SU-DHL-6 (cell line): ENCODE results near the gene PALMD.

Source experiments
- H2AFZ ChIP-seq: fragments of 200-600 bp; sonication (generic); 2 replicates; pipeline ENCODE4 v1.6.1; 2014; ENCODE audit warnings: low read depth, mild to moderate bottlenecking, moderate library complexity, mixed read lengths, antibody characterized with exemption, low read length; ENCODE audit not compliant: severe bottlenecking
- H3F3A ChIP-seq: fragments of 200-600 bp; shearing (Covaris generic); 2 replicates; pipeline ENCODE4 v1.6.0; 2016; ENCODE audit warnings: antibody characterized with exemption, mild to moderate bottlenecking; ENCODE audit not compliant: insufficient read depth
- H3K27ac ChIP-seq: fragments of 200-600 bp; sonication (generic); 2 replicates; pipeline ENCODE4 v1.5.1; 2016; ENCODE audit warnings: low read depth, mild to moderate bottlenecking, low read length, moderate library complexity, mixed read lengths
- H3K27me3 ChIP-seq: fragments of 200-600 bp; sonication (generic), shearing (Covaris generic); 2 replicates; pipeline ENCODE4 v1.6.0; 2014; ENCODE audit warnings: mild to moderate bottlenecking, low read length
- H3K36me3 ChIP-seq: fragments of 200-600 bp; sonication (generic); 2 replicates; pipeline ENCODE4 v1.6.1; 2014; ENCODE audit warnings: mild to moderate bottlenecking, low read length, mixed read lengths
- H3K4me2 ChIP-seq: fragments of 300-600, 200-600 bp; shearing (Covaris generic), sonication (generic); 2 replicates; pipeline ENCODE4 v1.6.0; 2014; ENCODE audit warnings: low read length, low read depth, mild to moderate bottlenecking; ENCODE audit not compliant: poor library complexity, severe bottlenecking
- H3K4me3 ChIP-seq: fragments of 200-600 bp; sonication (generic); 2 replicates; pipeline ENCODE4 v1.5.1; 2014; ENCODE audit warnings: antibody characterized with exemption, low read length, mild to moderate bottlenecking, mixed read lengths; ENCODE audit not compliant: insufficient read depth, poor library complexity, severe bottlenecking
- H3K79me2 ChIP-seq: fragments of 200-600 bp; sonication (generic); 2 replicates; pipeline ENCODE4 v1.6.1; 2014; ENCODE audit warnings: mild to moderate bottlenecking, low read length, moderate library complexity; ENCODE audit not compliant: insufficient read depth
- H3K9ac ChIP-seq: fragments of 200-600 bp; sonication (generic); 2 replicates; pipeline ENCODE4 v1.7.0; 2014; ENCODE audit warnings: mild to moderate bottlenecking, low read length
- H3K9me2 ChIP-seq: fragments of 200-600 bp; sonication (generic); replicated peaks from 2 replicates; pipeline ENCODE4 v1.6.1; 2014; ENCODE audit warnings: low read length; ENCODE audit not compliant: insufficient read depth
- H3K9me3 ChIP-seq: fragments of 200-600 bp; sonication (generic); 2 replicates; pipeline ENCODE4 v1.6.1; 2014; ENCODE audit warnings: low read length, mixed read lengths; ENCODE audit not compliant: insufficient read depth
- H4K20me1 ChIP-seq: fragments of 200-600 bp; sonication (generic); 2 replicates; pipeline ENCODE4 v1.6.1; 2014; ENCODE audit warnings: low read depth, mild to moderate bottlenecking, antibody characterized with exemption, low read length, moderate library complexity, mixed read lengths
- EZH2phosphoT487 ChIP-seq: fragments of 200-600 bp; sonication (generic), shearing (Covaris generic); conservative IDR thresholded peaks from 2 replicates; pipeline ENCODE4 v1.6.1; 2018; ENCODE audit warnings: mild to moderate bottlenecking, antibody characterized with exemption, low read length, moderate library complexity, mixed read lengths
- TF ChIP-seq, protein P1 (sequence below): fragments of 200-600 bp; sonication (generic); IDR thresholded peaks from one replicate; pipeline ENCODE4 v1.5.1; 2017; ENCODE audit warnings: antibody characterized with exemption, mild to moderate bottlenecking, low read length, moderate library complexity; ENCODE audit not compliant: insufficient read depth, poor library complexity, severe bottlenecking

Gene PALMD

DNA sequence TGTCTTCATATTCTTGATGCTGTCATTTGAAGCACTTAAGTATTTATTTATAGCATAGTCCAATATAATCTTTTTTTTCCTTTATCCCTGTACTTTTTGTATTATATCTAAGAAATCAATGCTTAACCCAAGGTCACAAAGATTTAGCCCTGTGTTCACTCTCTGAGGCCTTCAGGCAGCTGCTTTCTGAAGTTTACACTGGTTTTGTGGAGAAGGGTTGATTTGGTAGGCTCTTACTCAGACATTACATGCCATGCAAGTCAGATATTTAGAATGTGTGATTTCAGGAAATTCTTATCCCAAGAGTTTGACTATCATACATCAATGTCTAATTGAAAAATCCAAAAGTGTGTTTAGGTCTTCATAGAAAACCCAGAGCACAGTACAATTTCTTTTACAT lies 56.3 kb downstream of the PALMD start:
- Histone ChIP-seq H3F3A (no peaks in the 10 kb centered on the region; the same call in 1 of the 2 replicates), H3K4me3 (no peak overlapping the region), H2AFZ (no peak overlapping the region), H3K27ac (no peak overlapping the region), H3K79me2 (no peaks in the 10 kb centered on the region), H3K9me3 (no peaks in the 10 kb centered on the region), H3K27me3 (no peaks in the 10 kb centered on the region), H3K4me2 (no peak overlapping the region), H3K9ac (no peak overlapping the region), H3K9me2 (no peaks in the 10 kb centered on the region), H4K20me1 (no peaks in the 10 kb centered on the region), H3K36me3 (no peaks in the 10 kb centered on the region)
- TF ChIP-seq, protein P1, sequence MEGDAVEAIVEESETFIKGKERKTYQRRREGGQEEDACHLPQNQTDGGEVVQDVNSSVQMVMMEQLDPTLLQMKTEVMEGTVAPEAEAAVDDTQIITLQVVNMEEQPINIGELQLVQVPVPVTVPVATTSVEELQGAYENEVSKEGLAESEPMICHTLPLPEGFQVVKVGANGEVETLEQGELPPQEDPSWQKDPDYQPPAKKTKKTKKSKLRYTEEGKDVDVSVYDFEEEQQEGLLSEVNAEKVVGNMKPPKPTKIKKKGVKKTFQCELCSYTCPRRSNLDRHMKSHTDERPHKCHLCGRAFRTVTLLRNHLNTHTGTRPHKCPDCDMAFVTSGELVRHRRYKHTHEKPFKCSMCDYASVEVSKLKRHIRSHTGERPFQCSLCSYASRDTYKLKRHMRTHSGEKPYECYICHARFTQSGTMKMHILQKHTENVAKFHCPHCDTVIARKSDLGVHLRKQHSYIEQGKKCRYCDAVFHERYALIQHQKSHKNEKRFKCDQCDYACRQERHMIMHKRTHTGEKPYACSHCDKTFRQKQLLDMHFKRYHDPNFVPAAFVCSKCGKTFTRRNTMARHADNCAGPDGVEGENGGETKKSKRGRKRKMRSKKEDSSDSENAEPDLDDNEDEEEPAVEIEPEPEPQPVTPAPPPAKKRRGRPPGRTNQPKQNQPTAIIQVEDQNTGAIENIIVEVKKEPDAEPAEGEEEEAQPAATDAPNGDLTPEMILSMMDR = no peak
- TF ChIP-seq EZH2phosphoT487 = no peak

DNA sequence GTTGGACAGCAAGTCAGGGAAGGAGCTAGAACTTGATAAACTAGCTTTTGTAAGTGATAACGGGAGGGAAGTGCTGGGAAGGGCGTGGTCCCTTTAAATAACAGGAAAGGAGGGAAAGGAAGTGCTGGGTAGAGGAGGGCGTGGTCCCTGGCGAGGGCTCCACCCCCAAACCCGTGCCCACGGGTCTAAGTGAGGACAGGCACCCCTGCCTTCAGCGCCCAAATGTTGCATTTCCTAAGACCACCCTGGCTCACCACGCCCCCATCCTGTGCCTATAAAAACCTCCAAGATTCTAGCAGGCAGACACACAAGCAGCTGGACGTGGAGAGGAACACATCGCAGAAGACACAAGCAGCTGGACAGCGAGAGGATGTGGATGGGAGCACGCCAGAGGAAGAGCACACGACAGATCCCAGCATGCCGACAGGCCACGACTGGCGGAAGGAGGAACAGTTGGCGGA lies 58.5 kb downstream of the PALMD start:
- Histone ChIP-seq H3K27ac (no peak overlapping the region), H4K20me1 (no peaks in the 10 kb centered on the region), H3K4me3 (no peak overlapping the region), H3K9me3 (no peaks in the 10 kb centered on the region), H3K36me3 (peaks cover 7% of the 10 kb centered on the region; the same call in 1 of the 2 replicates), H2AFZ (no peak overlapping the region), H3F3A (peaks cover 5% of the 10 kb centered on the region), H3K4me2 (no peak overlapping the region), H3K27me3 (no peaks in the 10 kb centered on the region), H3K79me2 (no peaks in the 10 kb centered on the region), H3K9me2 (no peaks in the 10 kb centered on the region), H3K9ac (no peak overlapping the region)
- TF ChIP-seq, protein P1 = no peak
- TF ChIP-seq EZH2phosphoT487 = no peak

DNA sequence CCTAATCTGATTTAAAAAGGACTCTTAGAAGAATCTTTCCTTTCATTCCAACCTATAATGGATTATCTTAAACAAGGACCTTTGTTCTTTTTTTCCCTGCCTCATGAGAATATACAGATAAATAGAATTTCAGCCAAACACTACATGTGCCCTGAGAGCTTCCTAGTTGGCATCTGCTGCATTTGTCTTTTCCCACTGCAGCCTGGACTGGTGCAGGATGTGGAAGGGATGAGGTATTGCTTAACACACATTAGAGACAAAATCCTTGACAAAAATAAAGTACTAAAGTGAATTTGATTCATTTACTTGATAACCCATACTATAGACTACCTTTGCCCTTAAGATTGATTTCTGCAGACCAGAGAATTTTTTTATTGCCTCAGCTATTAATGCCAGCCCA lies 59.5 kb downstream of the PALMD start:
- Histone ChIP-seq H2AFZ (no peak overlapping the region), H3K79me2 (no peaks in the 10 kb centered on the region), H3K9me3 (no peaks in the 10 kb centered on the region), H3F3A (peaks cover 5% of the 10 kb centered on the region), H3K9me2 (no peaks in the 10 kb centered on the region), H3K27ac (no peak overlapping the region), H3K4me2 (no peak overlapping the region), H4K20me1 (no peaks in the 10 kb centered on the region), H3K9ac (no peak overlapping the region), H3K36me3 (peaks cover 7% of the 10 kb centered on the region; the same call in 1 of the 2 replicates), H3K4me3 (no peak overlapping the region), H3K27me3 (no peaks in the 10 kb centered on the region)
- no peak for TF ChIP-seq EZH2phosphoT487
- TF ChIP-seq, protein P1 = no peak
